IMR-90 (cell line): ENCODE data around the gene PRDX5. TPM values are rescaled to one million over a fixed set of nuclear protein-coding genes. Genes with fewer than 3 reads are reported as not detected.

ENCODE experiments used
- ATAC-seq: fragments of 200-7000 bp; cut with Tn5 transposase; 2 replicates; pipeline ENCODE4 v1.9.1; 2020; ENCODE audit warnings: low read depth, mild to moderate bottlenecking, moderate library complexity
- BruUV-seq: library from RNA; stranded (reverse); fragments of 400-500 nt; replicated peaks from 2 replicates; lab custom pipeline; 2021; lab: Mats Ljungman, UMichigan
- CTCF ChIA-PET: fragments of 300-600 bp; formaldehyde crosslinking; extraction: SDS; loops from one replicate; lab custom pipeline; 2021; ENCODE audit warnings: antibody characterized with exemption; lab: Yijun Ruan, JAX
- POLR2A ChIA-PET: fragments of 300-600 bp; sonication (Branson Sonifier 250); formaldehyde crosslinking; loops from one replicate; lab custom pipeline; 2022; ENCODE audit warnings: antibody characterized with exemption; ENCODE audit not compliant: unreplicated experiment; lab: Charles Lee
- DNase-seq: peaks from one replicate; pipeline ENCODE4 v3.0.0; 2013
- H2AFZ ChIP-seq: replicated peaks from 2 replicates; pipeline ENCODE3; 2013; ENCODE audit warnings: low read length, mild to moderate bottlenecking; ENCODE audit not compliant: poor library complexity
- H2AK5ac ChIP-seq: 2 replicates; pipeline ENCODE4 v1.6.1; 2013; ENCODE audit warnings: low read depth, low read length, inconsistent platforms
- H2AK9ac ChIP-seq: replicated peaks from 2 replicates; pipeline ENCODE3; 2013; ENCODE audit warnings: mild to moderate bottlenecking, low read depth, low read length, moderate library complexity; ENCODE audit not compliant: poor library complexity
- H2BK120ac ChIP-seq: 2 replicates; pipeline ENCODE4 v1.6.1; 2013; ENCODE audit warnings: low read depth, low read length, inconsistent platforms
- H2BK15ac ChIP-seq: 3 replicates; pipeline ENCODE4 v1.6.1; 2013; ENCODE audit warnings: low read depth, low read length, inconsistent platforms
- H2BK20ac ChIP-seq: 2 replicates; pipeline ENCODE4 v1.6.1; 2013; ENCODE audit warnings: low read depth, mild to moderate bottlenecking, inconsistent platforms, low read length, moderate library complexity
- H2BK5ac ChIP-seq: 2 replicates; pipeline ENCODE4 v1.6.1; 2013; ENCODE audit warnings: mild to moderate bottlenecking, low read depth, low read length, inconsistent platforms; ENCODE audit not compliant: poor library complexity, severe bottlenecking
- H3K14ac ChIP-seq: replicated peaks from 2 replicates; pipeline ENCODE4 v1.6.1; 2013; ENCODE audit warnings: low read depth, low read length, inconsistent platforms
- H3K18ac ChIP-seq: 2 replicates; pipeline ENCODE4 v1.6.1; 2013; ENCODE audit warnings: low read depth, low read length, control low read depth
- H3K23ac ChIP-seq: 2 replicates; pipeline ENCODE4 v1.6.1; 2013; ENCODE audit warnings: low read depth, low read length, inconsistent platforms
- H3K27ac ChIP-seq: 2 replicates; pipeline ENCODE4 v1.5.1; 2013; ENCODE audit warnings: mild to moderate bottlenecking, control low read depth, low read length; ENCODE audit not compliant: insufficient read depth
- H3K27me3 ChIP-seq: 2 replicates; pipeline ENCODE4 v1.6.1; 2013; ENCODE audit warnings: low read length; ENCODE audit not compliant: control insufficient read depth, insufficient read depth
- H3K36me3 ChIP-seq: 2 replicates; pipeline ENCODE4 v1.6.1; 2013; ENCODE audit warnings: low read length, mixed read lengths; ENCODE audit not compliant: control insufficient read depth, insufficient read depth
- H3K4ac ChIP-seq: 2 replicates; pipeline ENCODE4 v1.6.1; 2013; ENCODE audit warnings: low read depth, low read length, inconsistent platforms
- H3K4me1 ChIP-seq: 2 replicates; pipeline ENCODE4 v1.6.1; 2013; ENCODE audit warnings: low read length, mixed read lengths; ENCODE audit not compliant: control insufficient read depth, insufficient read depth
- H3K4me2 ChIP-seq: 2 replicates; pipeline ENCODE4 v1.6.1; 2013; ENCODE audit warnings: low read depth, mild to moderate bottlenecking, control low read depth, low read length, moderate library complexity
- H3K4me3 ChIP-seq: 2 replicates; pipeline ENCODE4 v1.5.1; 2013; ENCODE audit warnings: low read depth, mild to moderate bottlenecking, control low read depth, low read length, moderate library complexity; ENCODE audit not compliant: insufficient read depth
- H3K56ac ChIP-seq: 2 replicates; pipeline ENCODE4 v1.6.1; 2013; ENCODE audit warnings: low read length, inconsistent platforms; ENCODE audit not compliant: insufficient read depth; ENCODE audit errors: extremely low read depth
- H3K79me1 ChIP-seq, 2 experiments: 2 replicates each; pipeline ENCODE4 v1.6.1; 2013; ENCODE audit warnings: low read length in 2 of 2, inconsistent platforms in 1 of 2, low read depth in 1 of 2
- H3K9ac ChIP-seq: 2 replicates; pipeline ENCODE4 v1.6.1; 2013; ENCODE audit warnings: low read depth, low read length, control low read depth
- H3K9me1 ChIP-seq: 2 replicates; pipeline ENCODE4 v1.6.1; 2013; ENCODE audit warnings: low read length, inconsistent platforms; ENCODE audit not compliant: insufficient read depth
- H3K9me3 ChIP-seq: 2 replicates; pipeline ENCODE4 v1.6.1; 2013; ENCODE audit warnings: low read length; ENCODE audit not compliant: control insufficient read depth, insufficient read depth
- H4K20me1 ChIP-seq: 2 replicates; pipeline ENCODE4 v1.6.1; 2013; ENCODE audit warnings: low read length, inconsistent platforms; ENCODE audit not compliant: insufficient read depth
- H4K5ac ChIP-seq: 2 replicates; pipeline ENCODE4 v1.6.1; 2013; ENCODE audit warnings: mild to moderate bottlenecking, low read depth, low read length, control low read depth
- H4K8ac ChIP-seq, 2 experiments: 2 replicates each; pipeline ENCODE4 v1.6.1; 2013; ENCODE audit warnings: low read depth in 2 of 2, low read length in 2 of 2, control low read depth in 1 of 2, inconsistent platforms in 1 of 2
- H4K91ac ChIP-seq: 2 replicates; pipeline ENCODE4 v1.6.1; 2013; ENCODE audit warnings: low read depth, low read length, inconsistent platforms; ENCODE audit not compliant: insufficient read depth
- CEBPB ChIP-seq: IDR thresholded peaks from 2 replicates; pipeline ENCODE4 v1.6.1; 2012; ENCODE audit warnings: low read depth, low read length, improper control_type of control experiment
- CHD1 ChIP-seq: IDR thresholded peaks from 2 replicates; pipeline ENCODE4 v1.6.1; 2012; ENCODE audit warnings: low read depth, low read length, improper control_type of control experiment
- MAFK ChIP-seq: IDR thresholded peaks from 2 replicates; pipeline ENCODE4 v1.6.1; 2012; ENCODE audit warnings: low read depth, low read length, improper control_type of control experiment
- MAZ ChIP-seq: IDR thresholded peaks from 2 replicates; pipeline ENCODE4 v1.6.1; 2012; ENCODE audit warnings: low read depth, mild to moderate bottlenecking, low read length, improper control_type of control experiment, moderate library complexity, borderline replicate concordance
- NFE2L2 ChIP-seq: fragments of 150-350 bp; IDR thresholded peaks from 2 replicates; pipeline ENCODE4 v1.6.1; 2016; ENCODE audit warnings: low read depth, mild to moderate bottlenecking, low read length
- RAD21 ChIP-seq: IDR thresholded peaks from 2 replicates; pipeline ENCODE4 v1.6.1; 2012; ENCODE audit warnings: low read length, improper control_type of control experiment
- RCOR1 ChIP-seq: IDR thresholded peaks from 2 replicates; pipeline ENCODE4 v1.6.1; 2012; ENCODE audit warnings: mild to moderate bottlenecking, low read length, improper control_type of control experiment; ENCODE audit not compliant: insufficient replicate concordance
- WGBS, 2 experiments: methylation state at CpG; one replicate each; pipeline versions ENCODE4 v1.1.5 to v1.1.7; 2013; ENCODE audit warnings: missing lambda C conversion rate in 2 of 2; ENCODE audit not compliant: insufficient read length in 1 of 2; ENCODE audit errors: extremely low coverage in 2 of 2; 5-methylcytosine and 5-hydroxymethylcytosine counted together
- dilution Hi-C: fragments of 300-500 bp; cut with HindIII; formaldehyde crosslinking; loops from one replicate; pipeline ENCODE4 v1.14.3; 2018; ENCODE audit warnings: low sequenced_read_pairs; ENCODE audit not compliant: unreplicated experiment
- in situ Hi-C: fragments of 300-500 bp; cut with MboI; formaldehyde crosslinking; loops from 3 replicates; pipeline ENCODE4 v1.14.3; 2019; ENCODE audit warnings: low sequenced_read_pairs, inconsistent platforms, mixed read lengths
- intact Hi-C: fragments of 100-400 bp; cut with micrococcal nuclease; formaldehyde crosslinking; loops from 2 replicates; pipeline ENCODE4 v1.10.0; 2022
- polyA plus RNA-seq, 3 experiments: library from polyadenylated mRNA; depleted of rRNA; stranded (reverse); fragments of >200 nt; gene quantifications; 2 replicates each; pipeline ENCODE4 v1.2.3, GENCODE V29; 2012; ENCODE audit warnings: low replicate concordance in 1 of 3
- total RNA-seq: library from RNA; depleted of rRNA; stranded (reverse); fragments of >200 nt; gene quantifications from 2 replicates; pipeline ENCODE4 v1.2.3, GENCODE V29; 2012
- TF ChIP-seq, protein P1 (sequence below): conservative IDR thresholded peaks from 2 replicates; pipeline ENCODE4 v1.5.1; 2012; ENCODE audit warnings: mild to moderate bottlenecking, low read depth, low read length, improper control_type of control experiment

Gene PRDX5
- total and polyA plus RNA-seq, 2 of the 4 experiments (the other 2 are of a cell fraction) = 120 to 292 TPM

DNA sequence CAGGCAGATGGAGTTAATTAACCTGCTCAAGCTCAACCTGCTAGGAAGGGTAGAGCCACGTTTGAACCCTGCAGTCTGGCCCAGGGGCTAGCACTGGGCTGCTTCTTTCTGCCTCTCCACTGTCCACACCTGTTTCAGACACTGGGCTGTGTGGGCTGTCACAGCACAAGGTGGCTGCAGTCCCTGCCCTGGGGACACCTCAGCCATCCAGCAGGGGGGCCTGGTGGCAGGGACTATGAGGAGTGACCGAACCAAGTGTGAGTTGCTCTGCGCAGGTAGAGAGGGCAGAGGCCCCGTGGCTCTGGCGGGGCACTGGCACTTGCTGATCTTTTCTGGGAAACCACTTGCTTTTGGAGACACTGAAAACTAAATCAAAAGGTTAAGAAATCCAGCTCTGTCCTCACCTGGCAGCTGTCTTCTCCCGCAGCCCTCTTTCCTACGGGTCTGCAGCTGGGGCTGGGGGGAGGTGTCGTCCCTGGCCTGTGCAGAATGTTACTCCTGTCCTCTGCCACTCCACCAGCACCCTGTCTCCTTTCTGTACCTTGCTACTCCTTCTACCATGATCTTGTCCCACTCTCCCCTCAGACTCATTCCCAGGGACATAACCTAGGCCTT, 39.2 kb upstream of the PRDX5 start:
- ChIA-PET CTCF (no interaction called here), POLR2A (no interaction called here)
- Histone ChIP-seq H3K9ac (no peak overlapping the region), H4K20me1 (no peaks in the 10 kb centered on the region), H3K18ac (no peak overlapping the region), H3K4me2 (no peak overlapping the region), H3K4me3 (no peak overlapping the region), H4K8ac (no peak overlapping the region), H2BK120ac (no peak overlapping the region), H3K27ac (no peak overlapping the region), H4K5ac (no peak overlapping the region), H2AFZ (no peak overlapping the region), H2BK20ac (no peak overlapping the region), H4K91ac (no peak overlapping the region), H3K4ac (no peak overlapping the region), H3K23ac (no peak overlapping the region), H3K9me3 (no peaks in the 10 kb centered on the region), H3K56ac (no peak overlapping the region), H3K4me1 (peaks cover 2% of the 10 kb centered on the region; the same call in 1 of the 2 replicates), H3K9me1 (peaks cover 5% of the 10 kb centered on the region; the same call in 1 of the 2 replicates), H2AK5ac (no peak overlapping the region), H3K36me3 (peaks cover 35% of the 10 kb centered on the region), H2BK15ac (no peak overlapping the region), H2AK9ac (no peak overlapping the region), H3K27me3 (no peaks in the 10 kb centered on the region), H3K14ac (no peak overlapping the region), H3K79me1 (peaks cover 5 to 18% of the 10 kb centered on the region in 2 experiments), H2BK5ac (no peak overlapping the region)
- BruUV-seq = no TSS peak
- dilution Hi-C loops (no loop called here), in situ Hi-C loops (no loop called here), intact Hi-C loops (no loop called here)
- DNase-seq (no peak), ATAC-seq (no peak)
- WGBS, 2 experiments = 92% methylated on average over 5 of the region's 8 CpGs; no CpG with 5 or more reads in 1 of the 2 experiments
- no peak for TF ChIP-seq RAD21
- no peak for TF ChIP-seq RCOR1
- TF ChIP-seq MAFK = no peak
- TF ChIP-seq, protein P1, sequence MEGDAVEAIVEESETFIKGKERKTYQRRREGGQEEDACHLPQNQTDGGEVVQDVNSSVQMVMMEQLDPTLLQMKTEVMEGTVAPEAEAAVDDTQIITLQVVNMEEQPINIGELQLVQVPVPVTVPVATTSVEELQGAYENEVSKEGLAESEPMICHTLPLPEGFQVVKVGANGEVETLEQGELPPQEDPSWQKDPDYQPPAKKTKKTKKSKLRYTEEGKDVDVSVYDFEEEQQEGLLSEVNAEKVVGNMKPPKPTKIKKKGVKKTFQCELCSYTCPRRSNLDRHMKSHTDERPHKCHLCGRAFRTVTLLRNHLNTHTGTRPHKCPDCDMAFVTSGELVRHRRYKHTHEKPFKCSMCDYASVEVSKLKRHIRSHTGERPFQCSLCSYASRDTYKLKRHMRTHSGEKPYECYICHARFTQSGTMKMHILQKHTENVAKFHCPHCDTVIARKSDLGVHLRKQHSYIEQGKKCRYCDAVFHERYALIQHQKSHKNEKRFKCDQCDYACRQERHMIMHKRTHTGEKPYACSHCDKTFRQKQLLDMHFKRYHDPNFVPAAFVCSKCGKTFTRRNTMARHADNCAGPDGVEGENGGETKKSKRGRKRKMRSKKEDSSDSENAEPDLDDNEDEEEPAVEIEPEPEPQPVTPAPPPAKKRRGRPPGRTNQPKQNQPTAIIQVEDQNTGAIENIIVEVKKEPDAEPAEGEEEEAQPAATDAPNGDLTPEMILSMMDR = no peak
- no peak for TF ChIP-seq CHD1
- TF ChIP-seq NFE2L2 = no peak
- TF ChIP-seq MAZ = no peak
- TF ChIP-seq CEBPB = no peak
